ENCODE data around the gene UBE2J2.

DNA sequence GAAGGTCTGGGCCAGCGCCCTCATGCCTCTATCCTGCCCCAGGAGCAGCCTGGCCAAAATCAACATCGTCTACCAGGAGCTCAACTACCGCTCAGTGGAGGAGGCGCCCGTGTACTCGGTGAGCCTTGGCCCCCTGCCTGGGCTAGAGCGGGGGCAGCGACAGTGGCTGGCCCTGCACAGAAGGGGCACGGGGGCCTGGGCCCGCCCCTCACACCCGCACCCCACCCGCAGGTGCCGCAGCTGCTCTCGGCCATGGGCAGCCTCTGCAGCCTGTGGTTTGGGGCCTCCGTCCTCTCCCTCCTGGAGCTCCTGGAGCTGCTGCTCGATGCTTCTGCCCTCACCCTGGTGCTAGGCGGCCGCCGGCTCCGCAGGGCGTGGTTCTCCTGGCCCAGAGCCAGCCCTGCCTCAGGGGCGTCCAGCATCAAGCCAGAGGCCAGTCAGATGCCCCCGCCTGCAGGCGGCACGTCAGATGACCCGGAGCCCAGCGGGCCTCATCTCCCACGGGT, 17.4 kb upstream of the UBE2J2 start:
- TF ChIP-seq, protein P1, sequence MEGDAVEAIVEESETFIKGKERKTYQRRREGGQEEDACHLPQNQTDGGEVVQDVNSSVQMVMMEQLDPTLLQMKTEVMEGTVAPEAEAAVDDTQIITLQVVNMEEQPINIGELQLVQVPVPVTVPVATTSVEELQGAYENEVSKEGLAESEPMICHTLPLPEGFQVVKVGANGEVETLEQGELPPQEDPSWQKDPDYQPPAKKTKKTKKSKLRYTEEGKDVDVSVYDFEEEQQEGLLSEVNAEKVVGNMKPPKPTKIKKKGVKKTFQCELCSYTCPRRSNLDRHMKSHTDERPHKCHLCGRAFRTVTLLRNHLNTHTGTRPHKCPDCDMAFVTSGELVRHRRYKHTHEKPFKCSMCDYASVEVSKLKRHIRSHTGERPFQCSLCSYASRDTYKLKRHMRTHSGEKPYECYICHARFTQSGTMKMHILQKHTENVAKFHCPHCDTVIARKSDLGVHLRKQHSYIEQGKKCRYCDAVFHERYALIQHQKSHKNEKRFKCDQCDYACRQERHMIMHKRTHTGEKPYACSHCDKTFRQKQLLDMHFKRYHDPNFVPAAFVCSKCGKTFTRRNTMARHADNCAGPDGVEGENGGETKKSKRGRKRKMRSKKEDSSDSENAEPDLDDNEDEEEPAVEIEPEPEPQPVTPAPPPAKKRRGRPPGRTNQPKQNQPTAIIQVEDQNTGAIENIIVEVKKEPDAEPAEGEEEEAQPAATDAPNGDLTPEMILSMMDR (IDR thresholded peaks at IDR 0.05; ENCODE audit: low read length): no peak
- TF ChIP-seq EZH2 (IDR thresholded peaks at IDR 0.05; ENCODE audit: borderline replicate concordance, low read length): no peak
